ENCODE results near the gene RCSD1.
A peak's percentile ranks its signal among the peaks of the same experiment; 100 is the strongest.

RCSD1 gene

DNA sequence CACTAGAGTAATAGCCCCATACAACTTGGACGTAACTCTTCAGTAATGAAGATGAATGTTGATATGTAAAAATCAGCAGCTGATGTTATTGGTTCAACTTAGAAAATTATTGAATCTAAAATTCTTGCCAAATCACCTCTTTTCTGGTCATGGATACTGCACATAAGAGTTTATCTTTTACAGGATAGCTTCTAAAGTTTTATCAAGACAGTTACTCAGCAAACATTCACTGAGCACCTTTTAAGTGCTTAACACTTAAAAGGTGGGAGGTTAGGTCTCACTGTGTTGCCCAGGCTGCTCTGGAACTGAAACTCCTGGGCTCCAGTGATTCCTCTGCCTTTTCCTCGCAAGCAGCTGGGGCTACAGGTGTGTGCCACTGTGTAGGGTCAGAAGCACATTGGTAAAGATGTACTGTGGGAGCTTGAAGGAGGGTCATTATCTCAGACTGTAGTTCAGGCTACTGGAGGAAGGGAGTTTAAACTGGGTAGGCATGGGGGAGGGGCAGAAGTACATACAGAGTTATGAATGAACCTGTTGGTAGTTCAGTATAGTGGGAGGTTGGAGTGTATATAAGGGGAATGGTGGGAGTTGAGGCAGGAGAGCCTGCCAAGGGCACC lies 93.8 kb downstream of the RCSD1 start:
- no peaks in the 10 kb centered on the region for H3K9me3 ChIP-seq (ENCODE audit: insufficient read depth, low read depth, low read length)
- H3K79me2 ChIP-seq (ENCODE audit: insufficient read depth, low read length), result peaks cover 66% of the 10 kb centered on the region
- H2AFZ ChIP-seq (ENCODE audit: low read length), result no peak overlapping the region
- H3K27me3 ChIP-seq (ENCODE audit: insufficient read depth, low read length, poor library complexity, severe bottlenecking), result no peaks in the 10 kb centered on the region
- no peaks in the 10 kb centered on the region for H3K9me2 ChIP-seq (replicated peaks; ENCODE audit: low read depth, low read length)
- H3K36me3 ChIP-seq (ENCODE audit: insufficient read depth, low read length), result no peaks in the 10 kb centered on the region
- H3F3A ChIP-seq (ENCODE audit: low read depth), result no peaks in the 10 kb centered on the region
- peaks cover 55% of the 10 kb centered on the region for H3K4me1 ChIP-seq (ENCODE audit: insufficient read depth, low read length, poor library complexity, severe bottlenecking)
- peak overlapping the region; percentile 86 for H3K4me2 ChIP-seq (ENCODE audit: low read depth, low read length, poor library complexity, severe bottlenecking)
- H3K4me3 ChIP-seq (ENCODE audit: low read length, poor library complexity, severe bottlenecking), result peak overlapping the region; percentile 90
- peaks cover 47% of the 10 kb centered on the region for H4K20me1 ChIP-seq (ENCODE audit: insufficient read depth, low read length, poor library complexity, severe bottlenecking)
- TF ChIP-seq EZH2phosphoT487 (IDR thresholded peaks at IDR 0.05; ENCODE audit: borderline replicate concordance), result no peak
- TF ChIP-seq CTCF (conservative IDR thresholded peaks at IDR 0.05; ENCODE audit: low read length), result no peak
- H3K9ac ChIP-seq (ENCODE audit: low read depth, low read length, poor library complexity, severe bottlenecking), result peak overlapping the region; percentile 83

- Histone ChIP-seq H2AFZ (ENCODE audit: low read length) (no peak overlapping the region), H3K9ac (ENCODE audit: low read depth, low read length, poor library complexity, severe bottlenecking) (peak overlapping the region; percentile 34), H3K4me2 (ENCODE audit: low read depth, low read length, poor library complexity, severe bottlenecking) (peak overlapping the region; percentile 65), H3K4me1 (ENCODE audit: insufficient read depth, low read length, poor library complexity, severe bottlenecking) (peaks cover 56% of the 10 kb centered on the region), H3K27me3 (ENCODE audit: insufficient read depth, low read length, poor library complexity, severe bottlenecking) (no peaks in the 10 kb centered on the region), H3K9me3 (ENCODE audit: insufficient read depth, low read depth, low read length) (no peaks in the 10 kb centered on the region), H3F3A (ENCODE audit: low read depth) (no peaks in the 10 kb centered on the region), H3K9me2 (replicated peaks; ENCODE audit: low read depth, low read length) (no peaks in the 10 kb centered on the region), H4K20me1 (ENCODE audit: insufficient read depth, low read length, poor library complexity, severe bottlenecking) (peaks cover 61% of the 10 kb centered on the region), H3K4me3 (ENCODE audit: low read length, poor library complexity, severe bottlenecking) (peak overlapping the region; percentile 59), H3K36me3 (ENCODE audit: insufficient read depth, low read length) (peaks cover 11% of the 10 kb centered on the region; the same call in 1 of the 2 replicates), H3K79me2 (ENCODE audit: insufficient read depth, low read length) (peaks cover 87% of the 10 kb centered on the region)
- TF ChIP-seq CTCF (conservative IDR thresholded peaks at IDR 0.05; ENCODE audit: low read length), result no peak
- no peak for TF ChIP-seq EZH2phosphoT487 (IDR thresholded peaks at IDR 0.05; ENCODE audit: borderline replicate concordance)
These were observed 96.0 kb downstream of the RCSD1 start for GRCh38 chr1:167726008-167726407.

DNA sequence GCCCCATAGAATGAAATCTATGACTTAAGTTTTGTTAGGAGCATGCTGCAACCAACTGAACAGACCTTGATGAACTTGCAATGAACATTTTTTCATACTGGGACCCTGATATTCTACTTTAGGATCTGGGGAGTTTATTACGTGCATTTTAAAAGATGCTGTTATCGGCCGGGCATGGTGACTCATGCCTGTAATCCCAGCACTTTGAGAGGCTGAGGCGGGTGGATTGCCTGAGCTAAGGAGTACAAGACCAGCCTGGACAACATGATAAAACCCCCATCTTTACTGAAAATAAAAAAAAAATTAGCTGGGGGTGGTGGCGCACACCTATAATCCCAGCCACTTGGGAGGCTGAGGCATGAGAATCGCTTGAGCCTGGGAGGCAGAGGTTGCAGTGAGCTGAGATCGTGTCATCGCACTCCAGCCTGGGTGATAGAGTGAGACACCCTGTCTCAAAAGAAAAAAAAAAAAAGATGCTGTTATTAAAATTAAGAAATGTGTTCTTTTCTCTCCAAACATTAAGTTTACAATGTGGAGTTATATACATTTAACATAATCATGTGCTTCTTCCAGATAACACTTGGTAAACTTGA lies 98.9 kb downstream of the RCSD1 start:
- H4K20me1 ChIP-seq (ENCODE audit: insufficient read depth, low read length, poor library complexity, severe bottlenecking), result peaks cover 53% of the 10 kb centered on the region
- peak overlapping the region; percentile 43 for H3K4me2 ChIP-seq (ENCODE audit: low read depth, low read length, poor library complexity, severe bottlenecking)

More for the DNA sequence above, 98.9 kb downstream of the RCSD1 start:
- Histone ChIP-seq H3K4me3 (ENCODE audit: low read length, poor library complexity, severe bottlenecking) (no peak overlapping the region), H3K27me3 (ENCODE audit: insufficient read depth, low read length, poor library complexity, severe bottlenecking) (no peaks in the 10 kb centered on the region), H3K9me3 (ENCODE audit: insufficient read depth, low read depth, low read length) (no peaks in the 10 kb centered on the region), H3F3A (ENCODE audit: low read depth) (no peaks in the 10 kb centered on the region), H3K36me3 (ENCODE audit: insufficient read depth, low read length) (peaks cover 22% of the 10 kb centered on the region; the same call in 1 of the 2 replicates), H2AFZ (ENCODE audit: low read length) (no peak overlapping the region), H3K4me1 (ENCODE audit: insufficient read depth, low read length, poor library complexity, severe bottlenecking) (peaks cover 41% of the 10 kb centered on the region), H3K9ac (ENCODE audit: low read depth, low read length, poor library complexity, severe bottlenecking) (no peak overlapping the region), H3K79me2 (ENCODE audit: insufficient read depth, low read length) (peaks cover 94% of the 10 kb centered on the region), H3K9me2 (replicated peaks; ENCODE audit: low read depth, low read length) (no peaks in the 10 kb centered on the region)
- no peak for TF ChIP-seq CTCF (conservative IDR thresholded peaks at IDR 0.05; ENCODE audit: low read length)
- TF ChIP-seq EZH2phosphoT487 (IDR thresholded peaks at IDR 0.05; ENCODE audit: borderline replicate concordance), result no peak
